Amniotic stem cell (primary cell): Measurements from ENCODE around the gene HCK.
"Not testable (repeated sequence)": the region's sequence is repeated elsewhere in the genome, so short reads cannot be mapped to it uniquely, and the experiment has no call there.

ENCODE experiments used
- DNase-seq: peaks from one replicate; lab custom pipeline; 2025; lab: John Stamatoyannopoulos, UW

HCK gene

GRCh38 chr20:32091888-32092346 lies 39.9 kb downstream of the HCK start:
- peak; percentile 56 for DNase-seq

GRCh38 chr20:32098786-32099185 lies 46.7 kb downstream of the HCK start:
- no peak for DNase-seq

- DNase-seq: no peak
These were observed 56.9 kb downstream of the HCK start for GRCh38 chr20:32108814-32109391.

- DNase-seq: peak; percentile 78
These were observed 57.5 kb downstream of the HCK start, which contains the start of gene TM9SF4 for GRCh38 chr20:32109392-32110172. TM9SF4 (plus strand) TSS chr20:32109714; CDS start chr20:32109741, 27 bp downstream.

GRCh38 chr20:32110173-32110704 lies 58.2 kb downstream of the HCK start:
- peak; percentile 31 for DNase-seq

- DNase-seq: no peak
These were observed 58.7 kb downstream of the HCK start for GRCh38 chr20:32110727-32111126.

GRCh38 chr20:32111156-32111686 lies 59.2 kb downstream of the HCK start:
- DNase-seq: no peak

GRCh38 chr20:32111753-32112152 lies 59.7 kb downstream of the HCK start:
- DNase-seq: no peak

GRCh38 chr20:32112841-32113240 lies 60.8 kb downstream of the HCK start:
- DNase-seq: no peak

- no peak for DNase-seq
These were observed 61.7 kb downstream of the HCK start for GRCh38 chr20:32113591-32114260.

GRCh38 chr20:32114305-32114960 lies 62.4 kb downstream of the HCK start:
- no peak for DNase-seq

- DNase-seq: no peak
These were observed 63.2 kb downstream of the HCK start for GRCh38 chr20:32115211-32115767.

- no peak for DNase-seq
These were observed 64.1 kb downstream of the HCK start for GRCh38 chr20:32116079-32116521.

GRCh38 chr20:32116796-32117195 lies 64.8 kb downstream of the HCK start:
- not testable (repeated sequence) for DNase-seq

- DNase-seq: not testable (repeated sequence)
These were observed 66.4 kb downstream of the HCK start for GRCh38 chr20:32118427-32118826.

GRCh38 chr20:32119734-32120133 lies 67.7 kb downstream of the HCK start:
- no peak for DNase-seq

GRCh38 chr20:32121908-32122307 lies 69.9 kb downstream of the HCK start:
- not testable (repeated sequence) for DNase-seq

- DNase-seq: no peak
These were observed 71.0 kb downstream of the HCK start for GRCh38 chr20:32123088-32123487.

GRCh38 chr20:32124916-32125454 lies 72.9 kb downstream of the HCK start:
- no peak for DNase-seq

- DNase-seq: no peak
These were observed 73.5 kb downstream of the HCK start for GRCh38 chr20:32125506-32125905.

- DNase-seq: no peak
These were observed 74.9 kb downstream of the HCK start for GRCh38 chr20:32126919-32127318.
